Mesenteric fat pad (tissue), 1 donor: ENCODE results near the gene SALL1. TPM values are rescaled to one million over a fixed set of nuclear protein-coding genes. Genes with fewer than 3 reads are reported as not detected.

Experiments
- DNase-seq: peaks from one replicate; pipeline ENCODE4 v3.0.0-alpha.2; 2020; ENCODE audit warnings: low spot score
- long read RNA-seq: library from polyadenylated mRNA; unstranded; transcript quantifications from one replicate; pipeline ENCODE4 v2.0.0, GENCODE V29; 2020
- total RNA-seq: library from RNA; stranded (reverse); fragmentation: NEBNext Ultra II Directional; extraction: Animal tissue kit (Norgen Biotek cat#: 25700); gene quantifications from one replicate; pipeline ENCODE4 v1.2.1, GENCODE V29; 2021
- donor health status: DM: yes; HTN: yes; CAD: no.

SALL1 gene
- 0.45 TPM for total RNA-seq
- long read RNA-seq, result 0 reads

GRCh38 chr16:51150888-51151320 lies at the start of gene SALL1:
Gene SALL1 (minus strand): TSS chr16:51151270. CDS start chr16:51151241, 29 bp downstream.
- DNase-seq, result no peak

- DNase-seq, result no peak
Observed at GRCh38 chr16:51200793-51201192, 49.7 kb upstream of the SALL1 start.

GRCh38 chr16:51197953-51198748 lies 47.1 kb upstream of the SALL1 start:
- no peak for DNase-seq

GRCh38 chr16:51193879-51194278 lies 42.8 kb upstream of the SALL1 start:
- DNase-seq, result no peak

- DNase-seq, result no peak
Observed at GRCh38 chr16:51184702-51185433, 33.8 kb upstream of the SALL1 start.

- no peak for DNase-seq
Observed at GRCh38 chr16:51181503-51181811, 30.4 kb upstream of the SALL1 start.

- DNase-seq, result no peak
Observed at GRCh38 chr16:51180719-51181502, 29.8 kb upstream of the SALL1 start.

- no peak for DNase-seq
Observed at GRCh38 chr16:51175081-51175480, 24.0 kb upstream of the SALL1 start.

- no peak for DNase-seq
Observed at GRCh38 chr16:51172368-51172767, 21.3 kb upstream of the SALL1 start.

GRCh38 chr16:51168755-51169154 lies 17.7 kb upstream of the SALL1 start:
- no peak for DNase-seq

- DNase-seq, result no peak
Observed at GRCh38 chr16:51167170-51167895, 16.3 kb upstream of the SALL1 start.

GRCh38 chr16:51166541-51166940 lies 15.5 kb upstream of the SALL1 start:
- DNase-seq, result no peak

- no peak for DNase-seq
Observed at GRCh38 chr16:51166091-51166490, 15.0 kb upstream of the SALL1 start.

GRCh38 chr16:51165043-51165442 lies 14.0 kb upstream of the SALL1 start:
- no peak for DNase-seq

GRCh38 chr16:51164574-51164973 lies 13.5 kb upstream of the SALL1 start:
- no peak for DNase-seq

- DNase-seq, result no peak
Observed at GRCh38 chr16:51163894-51164566, 13.0 kb upstream of the SALL1 start.

- DNase-seq, result no peak
Observed at GRCh38 chr16:51163366-51163765, 12.3 kb upstream of the SALL1 start.

GRCh38 chr16:51161440-51162195 lies 10.5 kb upstream of the SALL1 start:
- no peak for DNase-seq

- no peak for DNase-seq
Observed at GRCh38 chr16:51159865-51160264, 8.8 kb upstream of the SALL1 start.

- no peak for DNase-seq
Observed at GRCh38 chr16:51159296-51159695, 8.2 kb upstream of the SALL1 start.
